ENCODE measurements around the gene IFNGR2.
"Not testable (repeated sequence)": the region's sequence is repeated elsewhere in the genome, so short reads cannot be mapped to it uniquely, and the experiment has no call there.

IFNGR2 gene

GRCh38 chr21:33375101-33375644 is 28.0 kb upstream of the IFNGR2 start:
- H3K4me3 ChIP-seq (ENCODE audit: low read depth, low read length): no peak overlapping the region

GRCh38 chr21:33377221-33377920 is 25.8 kb upstream of the IFNGR2 start:
- no peak overlapping the region for H3K4me3 ChIP-seq (ENCODE audit: low read depth, low read length)

- H3K4me3 ChIP-seq (ENCODE audit: low read depth, low read length): no peak overlapping the region
Observed at GRCh38 chr21:33378081-33378480, 25.1 kb upstream of the IFNGR2 start.

- not testable (repeated sequence) for H3K4me3 ChIP-seq (ENCODE audit: low read depth, low read length)
Observed at GRCh38 chr21:33379934-33380333, 23.3 kb upstream of the IFNGR2 start.

- no peak overlapping the region for H3K4me3 ChIP-seq (ENCODE audit: low read depth, low read length)
Observed at GRCh38 chr21:33380483-33380998, 22.7 kb upstream of the IFNGR2 start.

GRCh38 chr21:33381381-33381780 is 21.8 kb upstream of the IFNGR2 start:
- H3K4me3 ChIP-seq (ENCODE audit: low read depth, low read length): not testable (repeated sequence)

- no peak overlapping the region for H3K4me3 ChIP-seq (ENCODE audit: low read depth, low read length)
Observed at GRCh38 chr21:33383056-33383888, 19.9 kb upstream of the IFNGR2 start.

GRCh38 chr21:33384841-33385331 is 18.3 kb upstream of the IFNGR2 start:
- H3K4me3 ChIP-seq (ENCODE audit: low read depth, low read length): no peak overlapping the region

GRCh38 chr21:33386222-33386784 is 16.9 kb upstream of the IFNGR2 start:
- no peak overlapping the region for H3K4me3 ChIP-seq (ENCODE audit: low read depth, low read length)

GRCh38 chr21:33387294-33387693 is 15.9 kb upstream of the IFNGR2 start:
- no peak overlapping the region for H3K4me3 ChIP-seq (ENCODE audit: low read depth, low read length)

- no peak overlapping the region for H3K4me3 ChIP-seq (ENCODE audit: low read depth, low read length)
Observed at GRCh38 chr21:33388188-33388587, 15.0 kb upstream of the IFNGR2 start.

- H3K4me3 ChIP-seq (ENCODE audit: low read depth, low read length): no peak overlapping the region
Observed at GRCh38 chr21:33390479-33390878, 12.7 kb upstream of the IFNGR2 start.

GRCh38 chr21:33391656-33392055 is 11.6 kb upstream of the IFNGR2 start:
- H3K4me3 ChIP-seq (ENCODE audit: low read depth, low read length): no peak overlapping the region

- H3K4me3 ChIP-seq (ENCODE audit: low read depth, low read length): no peak overlapping the region
Observed at GRCh38 chr21:33392284-33392985, 10.8 kb upstream of the IFNGR2 start.

GRCh38 chr21:33393348-33393747 is 9.9 kb upstream of the IFNGR2 start:
- no peak overlapping the region for H3K4me3 ChIP-seq (ENCODE audit: low read depth, low read length)

GRCh38 chr21:33394260-33394659 is 9.0 kb upstream of the IFNGR2 start:
- no peak overlapping the region for H3K4me3 ChIP-seq (ENCODE audit: low read depth, low read length)

GRCh38 chr21:33395891-33396331 is 7.3 kb upstream of the IFNGR2 start:
- H3K4me3 ChIP-seq (ENCODE audit: low read depth, low read length): no peak overlapping the region

- no peak overlapping the region for H3K4me3 ChIP-seq (ENCODE audit: low read depth, low read length)
Observed at GRCh38 chr21:33396436-33396835, 6.8 kb upstream of the IFNGR2 start.

GRCh38 chr21:33396951-33397350 is 6.3 kb upstream of the IFNGR2 start:
- no peak overlapping the region for H3K4me3 ChIP-seq (ENCODE audit: low read depth, low read length)

GRCh38 chr21:33397717-33398116 is 5.5 kb upstream of the IFNGR2 start:
- H3K4me3 ChIP-seq (ENCODE audit: low read depth, low read length): no peak overlapping the region

GRCh38 chr21:33398361-33398760 is 4.9 kb upstream of the IFNGR2 start:
- H3K4me3 ChIP-seq (ENCODE audit: low read depth, low read length): no peak overlapping the region
